Endothelial cell of umbilical vein (primary cell): ENCODE results near the gene STX8. TPM values are rescaled to one million over a fixed set of nuclear protein-coding genes. Genes with fewer than 3 reads are reported as not detected.

Experiments used
- BruUV-seq: library from RNA; stranded (reverse); fragments of 400-500 nt; replicated peaks from 2 replicates; lab custom pipeline; 2021; lab: Mats Ljungman, UMichigan
- CTCF ChIA-PET: fragments of 300-600, 350-600 bp; sonication (Branson Sonifier 250); formaldehyde crosslinking; loops from one replicate; lab custom pipeline; 2021; ENCODE audit warnings: antibody characterized with exemption, inconsistent platforms; lab: Charles Lee
- POLR2A ChIA-PET: fragments of 300-600, 350-600 bp; sonication (Branson Sonifier 250); formaldehyde crosslinking; loops from one replicate; lab custom pipeline; 2021; ENCODE audit warnings: antibody characterized with exemption, inconsistent platforms; lab: Charles Lee
- DNase-seq: peaks from one replicate; pipeline ENCODE4 v3.0.0-alpha.2; 2011; ENCODE audit warnings: low read depth, low spot score
- FAIRE-seq: peaks from 2 replicates; lab custom pipeline; 2011; peaks lifted over from hg19 to GRCh38; lab: Jason Lieb, UNC
- H2AFZ ChIP-seq: 2 replicates; pipeline ENCODE4 v1.6.0; 2012; ENCODE audit warnings: low read depth, low read length, control low read depth, inconsistent platforms
- H3K27ac ChIP-seq: 2 replicates; pipeline ENCODE4 v1.5.1; 2011; ENCODE audit warnings: low read depth, mild to moderate bottlenecking, control low read depth, low read length, moderate library complexity; ENCODE audit not compliant: insufficient read depth
- H3K27me3 ChIP-seq, 2 experiments: 2 replicates each; pipeline versions ENCODE4 v1.6.0 to v1.6.1; 2011; ENCODE audit warnings: low read length in 2 of 2, mixed read lengths in 1 of 2; ENCODE audit not compliant: control insufficient read depth in 2 of 2, insufficient read depth in 2 of 2
- H3K36me3 ChIP-seq, 2 experiments: 2 replicates in 1 of 2; 3 replicates in 1 of 2; pipeline ENCODE4 v1.5.1; 2011; ENCODE audit warnings: low read length in 2 of 2, mild to moderate bottlenecking in 1 of 2, moderate library complexity in 1 of 2; ENCODE audit not compliant: control insufficient read depth in 2 of 2, insufficient read depth in 2 of 2; ENCODE audit errors: extremely low read depth in 1 of 2
- H3K4me1 ChIP-seq: 3 replicates; pipeline ENCODE4 v1.5.1; 2011; ENCODE audit warnings: mild to moderate bottlenecking, low read length; ENCODE audit not compliant: control insufficient read depth, insufficient read depth; ENCODE audit errors: extremely low read depth
- H3K4me2 ChIP-seq: 2 replicates; pipeline ENCODE4 v1.6.1; 2011; ENCODE audit warnings: low read length, control low read depth, mixed read lengths; ENCODE audit not compliant: insufficient read depth
- H3K4me3 ChIP-seq, 3 experiments: fragments of 200-600 bp in 1 of 3; sonication (generic), shearing (Covaris generic) in 1 of 3; replicated peaks in 1 of 3; 2 replicates each; pipeline ENCODE4 v1.5.1; 2011 to 2016; ENCODE audit warnings: control low read depth in 3 of 3, low read length in 3 of 3, mild to moderate bottlenecking in 2 of 3, inconsistent platforms in 1 of 3, low read depth in 1 of 3, moderate library complexity in 1 of 3; ENCODE audit not compliant: insufficient read depth in 1 of 3
- H3K79me2 ChIP-seq: 2 replicates; pipeline ENCODE4 v1.6.0; 2012; ENCODE audit warnings: low read length, inconsistent platforms; ENCODE audit not compliant: control insufficient read depth, insufficient read depth
- H3K9ac ChIP-seq: replicated peaks from 2 replicates; pipeline ENCODE3; 2011; ENCODE audit warnings: low read length, control low read depth; ENCODE audit not compliant: insufficient read depth; ENCODE audit errors: extremely low read depth
- H3K9me1 ChIP-seq: replicated peaks from 3 replicates; pipeline ENCODE4 v1.6.0; 2011; ENCODE audit warnings: mild to moderate bottlenecking, low read length; ENCODE audit not compliant: control insufficient read depth, insufficient read depth; ENCODE audit errors: extremely low read depth
- H3K9me3 ChIP-seq: replicated peaks from 2 replicates; pipeline ENCODE4 v1.5.1; 2012; ENCODE audit warnings: low read length, inconsistent platforms; ENCODE audit not compliant: control insufficient read depth, insufficient read depth
- H4K20me1 ChIP-seq: replicated peaks from 2 replicates; pipeline ENCODE3; 2011; ENCODE audit warnings: mild to moderate bottlenecking, low read length; ENCODE audit not compliant: control insufficient read depth, insufficient read depth; ENCODE audit errors: extremely low read depth
- EZH2 ChIP-seq: IDR thresholded peaks from 2 replicates; pipeline ENCODE4 v1.6.1; 2012; ENCODE audit warnings: borderline replicate concordance, low read depth, mild to moderate bottlenecking, moderate library complexity, low read length, inconsistent platforms; ENCODE audit not compliant: severe bottlenecking
- FOS ChIP-seq: IDR thresholded peaks from 2 replicates; pipeline ENCODE4 v1.6.1; 2011; ENCODE audit warnings: mild to moderate bottlenecking, low read length, moderate library complexity, borderline replicate concordance; ENCODE audit not compliant: insufficient read depth
- JUN ChIP-seq: IDR thresholded peaks from 2 replicates; pipeline ENCODE4 v1.6.1; 2011; ENCODE audit warnings: borderline replicate concordance, low read depth; ENCODE audit not compliant: insufficient read length, insufficient read depth
- MYC ChIP-seq: IDR thresholded peaks from one replicate; pipeline ENCODE4 v1.6.1; 2011; ENCODE audit warnings: mild to moderate bottlenecking, low read depth, low read length
- POLR2A ChIP-seq: IDR thresholded peaks from 2 replicates; pipeline ENCODE4 v1.6.1; 2012; ENCODE audit warnings: low read depth, mild to moderate bottlenecking, control low read depth, low read length
- POLR2AphosphoS5 ChIP-seq: IDR thresholded peaks from 2 replicates; pipeline ENCODE4 v1.6.1; 2012; ENCODE audit warnings: low read depth, mild to moderate bottlenecking, control low read depth, low read length, moderate library complexity; ENCODE audit not compliant: insufficient read depth
- dilution Hi-C: fragments of 300-500 bp; cut with MboI; formaldehyde crosslinking; loops from one replicate; pipeline ENCODE4 v1.15.0; 2019; ENCODE audit warnings: low sequenced_read_pairs; ENCODE audit not compliant: extremely low pct_ligation_motif_present
- intact Hi-C: fragments of 100-400 bp; cut with micrococcal nuclease; formaldehyde crosslinking; loops from one replicate; pipeline ENCODE4 v1.10.0; 2022
- polyA plus RNA-seq, 4 experiments: library from polyadenylated mRNA; depleted of rRNA in 3 of 4; stranded (reverse) in 3 of 4; unstranded in 1 of 4; fragments of >200 nt; gene quantifications; 2 replicates each; pipeline versions ENCODE4 v1.2.1 to v1.2.3, GENCODE V29; 2011 to 2012; ENCODE audit warnings: missing spikeins in 1 of 4
- total RNA-seq: library from RNA; stranded (reverse); gene quantifications from 2 replicates; pipeline ENCODE4 v1.2.3, GENCODE V29; 2021
- TF ChIP-seq, protein P1 (sequence below), 2 donors: IDR thresholded peaks; 1 replicate in 1 of 2; 2 replicates in 1 of 2; pipeline ENCODE4 v1.5.1; 2011; ENCODE audit warnings: low read length in 2 of 2, mild to moderate bottlenecking in 2 of 2, moderate library complexity in 2 of 2, control low read depth in 1 of 2, inconsistent platforms in 1 of 2, low read depth in 1 of 2; ENCODE audit not compliant: insufficient read depth in 1 of 2; ENCODE audit errors: extremely low read depth in 1 of 2

The STX8 gene
- total and polyA plus RNA-seq, 2 donors (not counting 3 experiments of a cell fraction or from before 2014, with no cell fraction given) = 25.9 to 67.3 TPM

DNA sequence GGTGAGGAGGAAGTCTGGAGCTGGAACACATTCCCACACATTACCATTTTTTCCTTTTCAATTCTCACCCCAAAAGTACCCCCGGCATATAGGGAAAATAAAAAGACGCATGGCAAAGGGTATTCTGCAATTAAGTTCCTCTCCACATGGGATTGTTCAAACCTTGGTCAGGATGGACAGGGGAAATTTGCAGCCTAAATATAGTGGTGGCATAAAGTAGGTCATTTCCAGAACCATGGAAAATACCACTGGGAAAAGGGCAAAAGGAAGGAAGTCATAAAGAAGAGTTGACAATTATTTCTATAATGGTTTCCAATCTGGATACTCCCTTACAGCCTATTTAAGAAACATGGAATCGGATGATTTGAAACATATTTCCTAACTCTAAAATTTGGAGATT, 135.8 kb downstream of the STX8 start:
- FAIRE-seq (no peak), DNase-seq (no peak)
- ChIA-PET CTCF (no interaction called here), POLR2A (no interaction called here)
- Histone ChIP-seq H3K9ac (no peak overlapping the region), H3K27me3 (no peaks in the 10 kb centered on the region), H3K36me3 (no peaks in the 10 kb centered on the region), H3K27ac (no peak overlapping the region), H3K79me2 (no peaks in the 10 kb centered on the region), H3K4me2 (no peak overlapping the region), H3K4me1 (no peaks in the 10 kb centered on the region), H3K9me1 (no peaks in the 10 kb centered on the region), H3K4me3 (no peak overlapping the region), H4K20me1 (no peaks in the 10 kb centered on the region), H2AFZ (no peak overlapping the region), H3K9me3 (no peaks in the 10 kb centered on the region)
- intact Hi-C loops (no loop called here), dilution Hi-C loops (no loop called here)
- BruUV-seq = no TSS peak
- TF ChIP-seq POLR2A (no peak), JUN (no peak), MYC (no peak), FOS (no peak), EZH2 (no peak), POLR2AphosphoS5 (no peak)
- TF ChIP-seq, protein P1, sequence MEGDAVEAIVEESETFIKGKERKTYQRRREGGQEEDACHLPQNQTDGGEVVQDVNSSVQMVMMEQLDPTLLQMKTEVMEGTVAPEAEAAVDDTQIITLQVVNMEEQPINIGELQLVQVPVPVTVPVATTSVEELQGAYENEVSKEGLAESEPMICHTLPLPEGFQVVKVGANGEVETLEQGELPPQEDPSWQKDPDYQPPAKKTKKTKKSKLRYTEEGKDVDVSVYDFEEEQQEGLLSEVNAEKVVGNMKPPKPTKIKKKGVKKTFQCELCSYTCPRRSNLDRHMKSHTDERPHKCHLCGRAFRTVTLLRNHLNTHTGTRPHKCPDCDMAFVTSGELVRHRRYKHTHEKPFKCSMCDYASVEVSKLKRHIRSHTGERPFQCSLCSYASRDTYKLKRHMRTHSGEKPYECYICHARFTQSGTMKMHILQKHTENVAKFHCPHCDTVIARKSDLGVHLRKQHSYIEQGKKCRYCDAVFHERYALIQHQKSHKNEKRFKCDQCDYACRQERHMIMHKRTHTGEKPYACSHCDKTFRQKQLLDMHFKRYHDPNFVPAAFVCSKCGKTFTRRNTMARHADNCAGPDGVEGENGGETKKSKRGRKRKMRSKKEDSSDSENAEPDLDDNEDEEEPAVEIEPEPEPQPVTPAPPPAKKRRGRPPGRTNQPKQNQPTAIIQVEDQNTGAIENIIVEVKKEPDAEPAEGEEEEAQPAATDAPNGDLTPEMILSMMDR (IDR thresholded peaks at IDR 0.05; ENCODE audit: extremely low read depth in 1 of 2, insufficient read depth in 1 of 2, low read depth in 1 of 2, low read length in 2 of 2) = no peak

DNA sequence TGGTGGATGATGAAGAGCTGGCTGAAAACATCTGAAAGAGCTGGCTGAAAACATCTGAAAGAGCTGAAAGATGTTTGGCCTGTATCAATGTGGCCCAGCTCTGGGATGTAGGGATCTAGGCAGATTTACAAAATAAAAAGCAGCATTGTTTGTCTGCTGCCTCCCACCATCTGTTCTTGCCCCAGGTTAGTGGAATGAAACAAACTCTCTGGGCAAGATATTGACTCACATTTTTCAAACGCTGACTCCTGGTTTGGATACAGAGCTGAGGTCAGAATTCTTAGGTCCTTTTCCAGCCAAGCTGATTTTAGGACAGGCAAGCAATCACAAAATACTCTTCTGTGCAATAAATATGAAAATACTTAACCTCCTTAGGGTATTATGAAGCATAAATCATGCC, 139.0 kb downstream of the STX8 start:
- POLR2A ChIA-PET = no interaction called here
- no peak for TF ChIP-seq MYC
- no peaks in the 10 kb centered on the region for H3K79me2 ChIP-seq
- H3K27me3 ChIP-seq = no peaks in the 10 kb centered on the region
- no peak for FAIRE-seq
- H3K4me2 ChIP-seq = no peak overlapping the region
- no peaks in the 10 kb centered on the region for H3K4me1 ChIP-seq
- no peak overlapping the region for H3K27ac ChIP-seq
- H4K20me1 ChIP-seq = no peaks in the 10 kb centered on the region
- H2AFZ ChIP-seq = no peak overlapping the region
- DNase-seq = no peak
- H3K9me3 ChIP-seq = no peaks in the 10 kb centered on the region
- H3K36me3 ChIP-seq = no peaks in the 10 kb centered on the region
- intact Hi-C loops (no loop called here), dilution Hi-C loops (no loop called here)
- H3K9ac ChIP-seq = no peak overlapping the region
- CTCF ChIA-PET = interaction anchor here (0.9 to 1.5 kb wide), 3 partner anchors 10 to 118 kb away, joined by 3 to 4 read pairs (median 3); no protein-coding TSS in a partner anchor
- no peaks in the 10 kb centered on the region for H3K9me1 ChIP-seq
- H3K4me3 ChIP-seq = no peak overlapping the region
- no TSS peak for BruUV-seq
